LNCaP clone FGC (cell line): ENCODE measurements around the gene SOX18.

ENCODE experiments used
- DNase-seq: peaks from one replicate; pipeline ENCODE4 v3.0.0-alpha.2; 2011; ENCODE audit warnings: low read depth
- H3K4me3 ChIP-seq: 2 replicates; pipeline ENCODE4 v1.5.1; 2011; ENCODE audit warnings: mild to moderate bottlenecking, low read depth, low read length, control low read depth
- TF ChIP-seq, protein P1 (sequence below): IDR thresholded peaks from 2 replicates; pipeline ENCODE4 v1.5.1; 2012; ENCODE audit warnings: mild to moderate bottlenecking; ENCODE audit not compliant: control insufficient read depth, insufficient read depth; ENCODE audit errors: extremely low read depth

SOX18 gene

GRCh38 chr20:64050261-64051032 is 1.0 kb upstream of the SOX18 start:
- TF ChIP-seq, protein P1, sequence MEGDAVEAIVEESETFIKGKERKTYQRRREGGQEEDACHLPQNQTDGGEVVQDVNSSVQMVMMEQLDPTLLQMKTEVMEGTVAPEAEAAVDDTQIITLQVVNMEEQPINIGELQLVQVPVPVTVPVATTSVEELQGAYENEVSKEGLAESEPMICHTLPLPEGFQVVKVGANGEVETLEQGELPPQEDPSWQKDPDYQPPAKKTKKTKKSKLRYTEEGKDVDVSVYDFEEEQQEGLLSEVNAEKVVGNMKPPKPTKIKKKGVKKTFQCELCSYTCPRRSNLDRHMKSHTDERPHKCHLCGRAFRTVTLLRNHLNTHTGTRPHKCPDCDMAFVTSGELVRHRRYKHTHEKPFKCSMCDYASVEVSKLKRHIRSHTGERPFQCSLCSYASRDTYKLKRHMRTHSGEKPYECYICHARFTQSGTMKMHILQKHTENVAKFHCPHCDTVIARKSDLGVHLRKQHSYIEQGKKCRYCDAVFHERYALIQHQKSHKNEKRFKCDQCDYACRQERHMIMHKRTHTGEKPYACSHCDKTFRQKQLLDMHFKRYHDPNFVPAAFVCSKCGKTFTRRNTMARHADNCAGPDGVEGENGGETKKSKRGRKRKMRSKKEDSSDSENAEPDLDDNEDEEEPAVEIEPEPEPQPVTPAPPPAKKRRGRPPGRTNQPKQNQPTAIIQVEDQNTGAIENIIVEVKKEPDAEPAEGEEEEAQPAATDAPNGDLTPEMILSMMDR, result no peak
- no peak overlapping the region for H3K4me3 ChIP-seq
- DNase-seq, result no peak

DNA sequence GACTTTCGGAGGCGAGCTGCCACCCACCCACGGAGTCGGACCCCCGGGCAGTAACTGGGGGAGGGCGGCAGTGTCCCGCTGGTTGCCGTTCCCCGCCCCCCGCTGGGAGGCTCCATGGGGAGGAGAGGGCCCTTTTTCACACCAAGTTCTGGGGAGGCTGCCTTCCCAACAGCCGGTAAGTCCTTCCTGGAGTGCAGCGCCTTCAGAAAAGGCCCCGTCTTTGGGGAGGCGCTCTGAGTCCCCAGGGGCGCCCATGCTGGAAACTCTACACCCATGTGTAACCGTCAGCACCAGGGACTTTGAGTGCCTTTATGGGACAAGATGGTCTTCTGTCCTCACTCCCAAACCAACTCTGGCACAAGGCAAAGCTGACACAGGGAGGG is 430 bp upstream of the SOX18 start:
- DNase-seq, result no peak
- TF ChIP-seq, protein P1, result no peak
- no peak overlapping the region for H3K4me3 ChIP-seq

DNA sequence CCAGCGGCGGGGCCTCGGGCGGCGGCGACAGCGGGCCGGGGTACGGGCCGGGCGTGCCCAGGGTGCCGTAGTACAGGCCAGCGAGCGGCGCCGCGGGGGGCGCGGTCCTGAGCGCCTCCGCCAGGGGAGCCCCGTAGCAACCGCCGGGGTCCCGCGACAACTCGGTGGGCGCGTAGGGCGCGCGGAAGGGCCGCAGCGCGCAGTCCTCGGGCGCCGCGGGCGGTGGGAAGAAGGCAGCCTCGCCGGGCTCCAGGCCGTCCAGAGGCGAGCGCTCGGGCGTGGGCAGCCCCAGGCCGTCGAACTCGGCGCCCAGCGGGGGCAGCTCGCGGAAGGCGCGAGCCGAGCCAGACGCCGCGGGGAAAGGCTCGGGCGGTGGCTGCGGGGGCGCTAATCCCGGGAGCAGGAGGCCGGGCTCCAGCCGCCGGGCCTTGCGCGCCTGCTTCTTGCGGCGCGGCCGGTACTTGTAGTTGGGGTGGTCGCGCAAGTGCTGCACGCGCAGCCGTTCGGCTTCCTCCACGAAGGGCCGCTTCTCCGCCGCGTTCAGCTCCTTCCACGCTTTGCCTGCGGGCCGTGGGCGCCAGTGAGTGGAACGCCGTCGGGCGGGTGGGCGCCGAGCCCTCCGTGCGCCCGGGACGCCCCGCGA is 916 bp downstream of the SOX18 start:
- TF ChIP-seq, protein P1, result no peak
- DNase-seq, result no peak
- H3K4me3 ChIP-seq, result no peak overlapping the region

DNA sequence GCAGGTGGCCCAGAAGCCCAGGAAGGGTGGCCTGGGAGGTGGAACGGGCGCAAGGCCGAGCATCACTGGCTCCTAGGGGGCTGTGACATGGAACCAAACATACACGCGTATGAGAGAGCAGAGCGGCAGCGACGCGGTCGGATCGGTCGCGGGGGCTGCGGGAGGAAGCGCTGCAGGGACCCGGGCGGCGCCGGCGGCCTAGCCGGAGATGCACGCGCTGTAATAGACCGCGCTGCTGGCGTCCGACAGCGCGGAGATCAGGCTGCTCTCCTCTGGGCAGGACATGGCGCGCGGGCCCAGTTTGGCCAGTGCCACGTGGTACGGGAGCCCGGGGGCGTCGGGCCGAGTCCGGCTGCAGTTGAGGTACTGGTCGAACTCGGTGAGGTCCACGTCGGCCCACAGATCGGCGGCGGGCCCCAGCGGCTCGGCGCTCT is 1.5 kb downstream of the SOX18 start:
- TF ChIP-seq, protein P1, result no peak
- DNase-seq, result no peak
- H3K4me3 ChIP-seq, result no peak overlapping the region

DNA sequence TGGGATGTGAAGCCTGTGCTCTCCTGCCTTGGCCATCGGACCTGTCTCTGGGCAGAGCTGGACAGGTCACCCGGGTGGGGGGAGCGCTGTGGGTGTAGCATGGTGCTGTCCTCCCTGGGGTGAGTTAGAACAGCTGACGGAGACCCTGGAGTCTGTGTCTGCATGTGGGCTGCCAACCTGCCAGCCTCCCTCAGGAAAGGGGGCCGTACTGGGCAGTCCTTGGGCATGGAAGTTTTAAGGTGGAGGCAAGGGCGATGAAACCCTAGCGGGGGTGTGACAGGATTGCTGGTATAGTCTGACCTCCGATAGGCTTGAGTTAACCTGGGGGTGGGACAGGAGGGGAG is 2.4 kb downstream of the SOX18 start:
- TF ChIP-seq, protein P1, result no peak
- H3K4me3 ChIP-seq, result no peak overlapping the region
- no peak for DNase-seq

GRCh38 chr20:64045346-64046011 is 4.0 kb downstream of the SOX18 start:
- no peak for DNase-seq
- no peak overlapping the region for H3K4me3 ChIP-seq
- TF ChIP-seq, protein P1, result no peak
